ENCODE measurements around the gene FXYD7. TPM values are rescaled to one million over a fixed set of nuclear protein-coding genes. Genes with fewer than 3 reads are reported as not detected.

FXYD7 gene
- polyA plus RNA-seq, 1 donor from 2014 or later: 35.7 TPM

- Histone ChIP-seq H3K4me2 (ENCODE audit: low read length) (no peak overlapping the region), H3K27ac (ENCODE audit: low read length) (no peak overlapping the region), H3K9ac (ENCODE audit: low read length) (peak overlapping the region; percentile 38), H2AFZ (ENCODE audit: low read depth, low read length) (peak overlapping the region; percentile 14), H3K27me3 (ENCODE audit: insufficient read depth, low read depth, low read length) (peaks cover 18% of the 10 kb centered on the region), H3K4me3 (ENCODE audit: low read length) (peak overlapping the region; percentile 47), H3K79me2 (replicated peaks; ENCODE audit: insufficient read depth, low read length) (no peaks in the 10 kb centered on the region), H3K36me3 (ENCODE audit: insufficient read depth, low read length) (no peaks in the 10 kb centered on the region), H3K9me3 (ENCODE audit: low read length) (no peaks in the 10 kb centered on the region), H3K9me2 (ENCODE audit: insufficient read depth, low read length) (no peaks in the 10 kb centered on the region), H3F3A (ENCODE audit: insufficient read depth, low read length, poor library complexity, severe bottlenecking) (peaks cover 6% of the 10 kb centered on the region), H4K20me1 (ENCODE audit: insufficient read depth) (no peaks in the 10 kb centered on the region)
- TF ChIP-seq REST (IDR thresholded peaks at IDR 0.05; ENCODE audit: borderline replicate concordance) (no peak), POLR2AphosphoS5 (IDR thresholded peaks at IDR 0.05) (no peak)
Observed at GRCh38 chr19:35140207-35140961, 2.7 kb upstream of the FXYD7 start.

GRCh38 chr19:35140962-35141836, 1.9 kb upstream of the FXYD7 start:
- no peak overlapping the region for H3K4me2 ChIP-seq (ENCODE audit: low read length)
- H2AFZ ChIP-seq (ENCODE audit: low read depth, low read length): peak overlapping the region; percentile 14
- no peaks in the 10 kb centered on the region for H3K79me2 ChIP-seq (replicated peaks; ENCODE audit: insufficient read depth, low read length)
- H3K9me2 ChIP-seq (ENCODE audit: insufficient read depth, low read length): no peaks in the 10 kb centered on the region
- no peak overlapping the region for H3K27ac ChIP-seq (ENCODE audit: low read length)
- H3K9me3 ChIP-seq (ENCODE audit: low read length): no peaks in the 10 kb centered on the region
- no peaks in the 10 kb centered on the region for H3K36me3 ChIP-seq (ENCODE audit: insufficient read depth, low read length)
- H3F3A ChIP-seq (ENCODE audit: insufficient read depth, low read length, poor library complexity, severe bottlenecking): peaks cover 6% of the 10 kb centered on the region
- TF ChIP-seq EZH2 (IDR thresholded peaks at IDR 0.05; ENCODE audit: borderline replicate concordance, insufficient read depth, low read length, poor library complexity, severe bottlenecking) (no peak), CTCF (IDR thresholded peaks at IDR 0.05; ENCODE audit: poor library complexity, severe bottlenecking) (peak; percentile 46)
- peak overlapping the region; percentile 38 for H3K9ac ChIP-seq (ENCODE audit: low read length)
- peaks cover 18% of the 10 kb centered on the region for H3K27me3 ChIP-seq (ENCODE audit: insufficient read depth, low read depth, low read length)
- no peaks in the 10 kb centered on the region for H4K20me1 ChIP-seq (ENCODE audit: insufficient read depth)
- H3K4me3 ChIP-seq (ENCODE audit: low read length): peak overlapping the region; percentile 47

All from neural cell (in vitro differentiated cells).